ENCODE data around the gene PLD1. TPM values are rescaled to one million over a fixed set of nuclear protein-coding genes. Genes with fewer than 3 reads are reported as not detected.

PLD1 gene
- total and polyA plus RNA-seq, 7 donors = 0.73 to 6.7 (median 1.9) TPM

DNA sequence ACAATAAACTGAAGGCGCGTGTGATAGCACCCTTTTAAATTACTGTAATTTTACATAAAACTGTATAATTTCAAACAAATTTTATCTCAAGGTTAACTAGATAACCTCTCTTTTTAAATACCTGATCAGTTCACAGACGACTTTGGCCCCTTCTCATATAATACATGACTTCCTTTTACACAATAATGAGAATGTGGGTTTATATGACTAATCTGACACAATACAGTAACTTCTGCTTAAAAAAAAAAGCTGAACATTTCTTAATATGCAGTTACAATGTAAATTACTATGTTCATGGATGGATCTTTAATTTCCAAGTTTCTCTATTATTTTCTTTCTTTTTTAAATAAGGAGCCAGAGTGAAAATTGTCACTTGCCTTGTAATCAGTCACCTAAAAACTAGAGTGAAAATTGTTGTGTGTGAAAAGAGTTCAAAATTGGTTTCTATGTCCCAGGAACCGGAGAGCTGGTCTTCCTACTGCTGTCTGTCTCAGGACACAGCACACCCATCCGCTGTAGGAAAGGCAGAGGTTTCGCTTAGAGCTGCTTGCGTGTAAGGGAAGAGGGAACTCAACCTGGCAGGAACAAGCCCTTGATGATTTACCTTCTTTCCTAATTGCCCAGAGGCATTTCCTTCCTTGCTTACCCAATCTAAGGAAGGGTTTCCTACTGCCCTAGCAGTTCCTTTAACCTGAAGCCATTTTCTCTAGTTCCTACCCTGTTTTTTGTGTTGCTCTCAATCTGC, 33.3 kb downstream of the PLD1 start:
- Histone ChIP-seq H3K27ac (no peak overlapping the region), H3K36me3 (ENCODE audit: insufficient read depth in 1 of 2, low read depth in 1 of 2) (no peaks in the 10 kb centered on the region), H3K9me3 (no peaks in the 10 kb centered on the region), H3K4me1 (no peaks in the 10 kb centered on the region), H3K27me3 (ENCODE audit: insufficient read depth in 3 of 3, low read length in 2 of 3) (no peaks in the 10 kb centered on the region), H3K4me3 (no peak overlapping the region)
- WGBS, 3 donors = 74 to 82% (median 77%) methylated on average over 7 of the region's 7 CpGs
- no peak for DNase-seq
- intact Hi-C loops (cut with DNase I) = loop anchor here in 1 of 2 donors (5.0 kb wide), 1 partner anchor 50 kb away; no protein-coding TSS in a partner anchor
- no peak for ATAC-seq
- TF ChIP-seq, protein P1, sequence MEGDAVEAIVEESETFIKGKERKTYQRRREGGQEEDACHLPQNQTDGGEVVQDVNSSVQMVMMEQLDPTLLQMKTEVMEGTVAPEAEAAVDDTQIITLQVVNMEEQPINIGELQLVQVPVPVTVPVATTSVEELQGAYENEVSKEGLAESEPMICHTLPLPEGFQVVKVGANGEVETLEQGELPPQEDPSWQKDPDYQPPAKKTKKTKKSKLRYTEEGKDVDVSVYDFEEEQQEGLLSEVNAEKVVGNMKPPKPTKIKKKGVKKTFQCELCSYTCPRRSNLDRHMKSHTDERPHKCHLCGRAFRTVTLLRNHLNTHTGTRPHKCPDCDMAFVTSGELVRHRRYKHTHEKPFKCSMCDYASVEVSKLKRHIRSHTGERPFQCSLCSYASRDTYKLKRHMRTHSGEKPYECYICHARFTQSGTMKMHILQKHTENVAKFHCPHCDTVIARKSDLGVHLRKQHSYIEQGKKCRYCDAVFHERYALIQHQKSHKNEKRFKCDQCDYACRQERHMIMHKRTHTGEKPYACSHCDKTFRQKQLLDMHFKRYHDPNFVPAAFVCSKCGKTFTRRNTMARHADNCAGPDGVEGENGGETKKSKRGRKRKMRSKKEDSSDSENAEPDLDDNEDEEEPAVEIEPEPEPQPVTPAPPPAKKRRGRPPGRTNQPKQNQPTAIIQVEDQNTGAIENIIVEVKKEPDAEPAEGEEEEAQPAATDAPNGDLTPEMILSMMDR (IDR thresholded peaks at IDR 0.05) = no peak

DNA sequence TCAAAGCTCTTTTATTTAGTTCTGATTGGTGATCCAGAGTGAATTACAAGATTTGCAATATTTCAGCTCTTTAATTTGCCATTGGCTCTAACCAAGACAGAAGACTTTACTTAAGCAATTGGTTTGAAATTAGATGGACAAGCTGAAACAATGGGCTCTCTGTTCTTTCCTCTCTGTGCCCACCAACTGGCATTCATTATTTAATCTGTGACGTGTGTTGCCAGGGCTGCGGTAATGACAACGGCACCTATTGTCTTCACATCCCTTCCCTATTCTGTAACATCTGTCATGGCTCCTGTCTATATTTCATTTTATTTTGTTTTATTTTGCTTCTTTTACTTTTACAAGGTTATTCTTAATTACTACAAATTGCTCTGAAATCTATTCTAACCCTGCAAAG, 33.9 kb downstream of the PLD1 start:
- H3K4me1 ChIP-seq = peaks cover 3% of the 10 kb centered on the region
- intact Hi-C loops (cut with DNase I) = loop anchor here in 1 of 2 donors (5.0 kb wide), 1 partner anchor 51 kb away; no protein-coding TSS in a partner anchor
- no peak overlapping the region for H3K27ac ChIP-seq
- H3K9me3 ChIP-seq = no peaks in the 10 kb centered on the region
- H3K36me3 ChIP-seq (ENCODE audit: insufficient read depth in 1 of 2, low read depth in 1 of 2) = no peaks in the 10 kb centered on the region
- TF ChIP-seq, protein P1 (IDR thresholded peaks at IDR 0.05) = no peak
- ATAC-seq (no peak), DNase-seq (no peak)
- 37 to 63% (median 41%) methylated on average over 3 of the region's 3 CpGs for WGBS, 3 donors
- no peaks in the 10 kb centered on the region for H3K27me3 ChIP-seq (ENCODE audit: insufficient read depth in 3 of 3, low read length in 2 of 3)
- H3K4me3 ChIP-seq = no peak overlapping the region

DNA sequence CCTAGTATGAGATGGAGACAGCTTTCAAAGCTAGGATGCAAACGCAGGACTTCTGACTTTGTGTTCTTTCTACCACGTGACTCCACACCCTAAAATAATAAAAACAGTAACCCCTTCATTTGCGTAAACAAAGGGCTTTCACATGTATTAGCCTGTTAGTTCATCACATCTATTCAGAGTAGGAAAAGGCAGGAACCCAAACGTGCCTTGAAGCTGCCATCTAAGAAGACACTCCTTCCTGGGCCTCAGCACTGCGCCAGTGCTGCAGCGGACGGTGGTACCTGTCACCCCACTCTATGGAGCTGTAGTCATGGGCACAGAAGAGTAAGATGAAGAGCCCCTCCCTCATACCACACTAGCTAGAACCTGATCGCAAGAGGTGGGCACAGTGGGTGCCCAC, 34.3 kb downstream of the PLD1 start:
- Histone ChIP-seq H3K4me3 (no peak overlapping the region), H3K27me3 (ENCODE audit: insufficient read depth in 3 of 3, low read length in 2 of 3) (no peaks in the 10 kb centered on the region), H3K36me3 (ENCODE audit: insufficient read depth in 1 of 2, low read depth in 1 of 2) (no peaks in the 10 kb centered on the region), H3K4me1 (peaks cover 3% of the 10 kb centered on the region), H3K9me3 (no peaks in the 10 kb centered on the region), H3K27ac (no peak overlapping the region)
- DNase-seq = no peak
- TF ChIP-seq, protein P1 (IDR thresholded peaks at IDR 0.05) = no peak
- intact Hi-C loops (cut with DNase I) = loop anchor here in 1 of 2 donors (5.0 kb wide), 1 partner anchor 51 kb away; no protein-coding TSS in a partner anchor
- WGBS, 3 donors = 86 to 90% (median 88%) methylated on average over 8 of the region's 8 CpGs
- ATAC-seq = no peak

DNA sequence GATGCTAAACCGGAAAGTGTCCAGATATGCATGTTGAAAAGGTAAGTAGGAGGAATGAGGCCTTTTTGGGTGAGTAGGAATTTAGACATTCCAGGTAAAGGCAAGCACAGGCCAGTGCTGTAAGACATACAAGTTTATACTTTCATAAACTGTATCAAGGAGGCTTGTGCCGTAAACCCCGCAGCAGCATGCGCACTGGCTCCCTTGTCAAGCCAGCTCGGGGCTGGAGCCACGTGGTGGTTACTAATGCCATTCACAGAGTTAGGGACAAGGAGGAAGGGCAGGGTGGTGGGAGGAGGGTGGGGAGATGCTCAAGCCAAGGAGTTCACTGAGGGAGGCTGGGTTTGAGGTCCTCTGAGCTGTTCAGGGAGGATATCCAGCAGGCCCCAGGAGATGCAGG, 35.8 kb downstream of the PLD1 start:
- 84 to 85% (median 85%) methylated on average over 6 of the region's 6 CpGs for WGBS, 3 donors
- Histone ChIP-seq H3K4me3 (no peak overlapping the region), H3K27me3 (ENCODE audit: insufficient read depth in 3 of 3, low read length in 2 of 3) (no peaks in the 10 kb centered on the region), H3K9me3 (no peaks in the 10 kb centered on the region), H3K4me1 (peaks cover 3% of the 10 kb centered on the region), H3K27ac (no peak overlapping the region), H3K36me3 (ENCODE audit: insufficient read depth in 1 of 2, low read depth in 1 of 2) (no peaks in the 10 kb centered on the region)
- intact Hi-C loops (cut with DNase I) = loop anchor here (5.0 kb wide), 3 partner anchors 72 to 807 kb away; no protein-coding TSS in a partner anchor
- DNase-seq = no peak
- TF ChIP-seq, protein P1 (IDR thresholded peaks at IDR 0.05) = no peak
- no peak for ATAC-seq

Data from psoas muscle (tissue), 8 donors.